Measurements from ENCODE around the gene ALAD.

The ALAD gene

GRCh38 chr9:113410207-113410864 lies 9.3 kb upstream of the ALAD start, which contains the start of the genes C9orf43 and POLE3:
Gene C9orf43, plus strand, starts transcription at chr9:113410747. Its CDS starts 2,747 bp downstream, at chr9:113413494.
Gene POLE3, minus strand, starts transcription at chr9:113410675. Its CDS starts 382 bp downstream, at chr9:113410293.
- Histone ChIP-seq H3K9me2 (replicated peaks; ENCODE audit: control insufficient read depth, low read length) (no peaks in the 10 kb centered on the region), H3K27ac (ENCODE audit: low read depth, low read length) (peak within 1 kb of the TSS; percentile 92), H3K4me3 (ENCODE audit: low read length) (peak within 1 kb of the TSS; percentile 96), H3K36me3 (ENCODE audit: control insufficient read depth, low read length) (peaks cover 35% of the 10 kb centered on the region), H3K4me2 (ENCODE audit: low read length) (peak within 1 kb of the TSS; percentile 90), H3K27me3 (ENCODE audit: control insufficient read depth, low read length) (no peaks in the 10 kb centered on the region), H3F3A (ENCODE audit: control insufficient read depth, insufficient read depth) (peaks cover 25% of the 10 kb centered on the region), H4K20me1 (ENCODE audit: control insufficient read depth, insufficient read depth, low read depth, low read length) (no peaks in the 10 kb centered on the region), H3K4me1 (ENCODE audit: control insufficient read depth, low read length) (peaks cover 31% of the 10 kb centered on the region), H3K9me3 (ENCODE audit: control insufficient read depth, insufficient read depth, low read length) (no peaks in the 10 kb centered on the region), H3K79me2 (ENCODE audit: control insufficient read depth, low read length) (peaks cover 36% of the 10 kb centered on the region)
- TF ChIP-seq EZH2phosphoT487 (IDR thresholded peaks at IDR 0.05; ENCODE audit: borderline replicate concordance, low read length): no peak
- TF ChIP-seq, protein P1, sequence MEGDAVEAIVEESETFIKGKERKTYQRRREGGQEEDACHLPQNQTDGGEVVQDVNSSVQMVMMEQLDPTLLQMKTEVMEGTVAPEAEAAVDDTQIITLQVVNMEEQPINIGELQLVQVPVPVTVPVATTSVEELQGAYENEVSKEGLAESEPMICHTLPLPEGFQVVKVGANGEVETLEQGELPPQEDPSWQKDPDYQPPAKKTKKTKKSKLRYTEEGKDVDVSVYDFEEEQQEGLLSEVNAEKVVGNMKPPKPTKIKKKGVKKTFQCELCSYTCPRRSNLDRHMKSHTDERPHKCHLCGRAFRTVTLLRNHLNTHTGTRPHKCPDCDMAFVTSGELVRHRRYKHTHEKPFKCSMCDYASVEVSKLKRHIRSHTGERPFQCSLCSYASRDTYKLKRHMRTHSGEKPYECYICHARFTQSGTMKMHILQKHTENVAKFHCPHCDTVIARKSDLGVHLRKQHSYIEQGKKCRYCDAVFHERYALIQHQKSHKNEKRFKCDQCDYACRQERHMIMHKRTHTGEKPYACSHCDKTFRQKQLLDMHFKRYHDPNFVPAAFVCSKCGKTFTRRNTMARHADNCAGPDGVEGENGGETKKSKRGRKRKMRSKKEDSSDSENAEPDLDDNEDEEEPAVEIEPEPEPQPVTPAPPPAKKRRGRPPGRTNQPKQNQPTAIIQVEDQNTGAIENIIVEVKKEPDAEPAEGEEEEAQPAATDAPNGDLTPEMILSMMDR (IDR thresholded peaks at IDR 0.05; ENCODE audit: low read depth, low read length, poor library complexity, severe bottlenecking): no peak

- H3K79me2 ChIP-seq (ENCODE audit: control insufficient read depth, low read length): peaks cover 36% of the 10 kb centered on the region
- peaks cover 25% of the 10 kb centered on the region for H3F3A ChIP-seq (ENCODE audit: control insufficient read depth, insufficient read depth)
- peak overlapping the region; percentile 90 for H3K4me2 ChIP-seq (ENCODE audit: low read length)
- peak overlapping the region; percentile 96 for H3K4me3 ChIP-seq (ENCODE audit: low read length)
- H3K27ac ChIP-seq (ENCODE audit: low read depth, low read length): peak overlapping the region; percentile 92
- H3K27me3 ChIP-seq (ENCODE audit: control insufficient read depth, low read length): no peaks in the 10 kb centered on the region
- no peaks in the 10 kb centered on the region for H3K9me2 ChIP-seq (replicated peaks; ENCODE audit: control insufficient read depth, low read length)
- TF ChIP-seq, protein P1 (IDR thresholded peaks at IDR 0.05; ENCODE audit: low read depth, low read length, poor library complexity, severe bottlenecking): no peak
- no peak for TF ChIP-seq EZH2phosphoT487 (IDR thresholded peaks at IDR 0.05; ENCODE audit: borderline replicate concordance, low read length)
- no peaks in the 10 kb centered on the region for H3K9me3 ChIP-seq (ENCODE audit: control insufficient read depth, insufficient read depth, low read length)
- peaks cover 31% of the 10 kb centered on the region for H3K4me1 ChIP-seq (ENCODE audit: control insufficient read depth, low read length)
- no peaks in the 10 kb centered on the region for H4K20me1 ChIP-seq (ENCODE audit: control insufficient read depth, insufficient read depth, low read depth, low read length)
- H3K36me3 ChIP-seq (ENCODE audit: control insufficient read depth, low read length): peaks cover 35% of the 10 kb centered on the region
Measured at GRCh38 chr9:113409883-113410206, 8.8 kb upstream of the ALAD start.

DNA sequence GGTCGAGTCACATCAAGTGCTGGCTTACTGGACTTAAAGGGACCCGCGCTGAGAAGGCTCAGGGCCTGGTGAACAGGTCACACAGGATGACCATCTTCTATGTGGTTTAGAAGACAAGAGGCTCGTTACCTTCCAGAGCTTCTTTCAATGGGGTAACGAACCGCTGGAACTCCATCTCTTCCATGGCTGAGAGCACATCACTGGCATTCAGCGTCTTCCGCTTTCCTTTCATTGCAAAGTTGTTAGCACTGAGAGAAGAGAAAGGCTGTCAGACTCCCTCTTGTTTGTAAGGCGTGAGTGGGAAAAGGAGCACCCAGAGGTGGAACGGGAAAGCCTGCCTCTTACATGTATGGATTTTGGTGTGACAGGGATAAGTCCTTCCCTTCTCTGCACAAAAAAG lies 8.4 kb upstream of the ALAD start:
- H3K4me1 ChIP-seq (ENCODE audit: control insufficient read depth, low read length): peaks cover 31% of the 10 kb centered on the region
- H3K27me3 ChIP-seq (ENCODE audit: control insufficient read depth, low read length): no peaks in the 10 kb centered on the region
- H3K79me2 ChIP-seq (ENCODE audit: control insufficient read depth, low read length): peaks cover 36% of the 10 kb centered on the region
- H3K9me2 ChIP-seq (replicated peaks; ENCODE audit: control insufficient read depth, low read length): no peaks in the 10 kb centered on the region
- no peaks in the 10 kb centered on the region for H3K9me3 ChIP-seq (ENCODE audit: control insufficient read depth, insufficient read depth, low read length)
- peak overlapping the region; percentile 90 for H3K4me2 ChIP-seq (ENCODE audit: low read length)
- peaks cover 35% of the 10 kb centered on the region for H3K36me3 ChIP-seq (ENCODE audit: control insufficient read depth, low read length)
- H3K4me3 ChIP-seq (ENCODE audit: low read length): peak overlapping the region; percentile 96
- TF ChIP-seq, protein P1 (IDR thresholded peaks at IDR 0.05; ENCODE audit: low read depth, low read length, poor library complexity, severe bottlenecking): no peak
- no peak for TF ChIP-seq EZH2phosphoT487 (IDR thresholded peaks at IDR 0.05; ENCODE audit: borderline replicate concordance, low read length)
- peak overlapping the region; percentile 92 for H3K27ac ChIP-seq (ENCODE audit: low read depth, low read length)
- H4K20me1 ChIP-seq (ENCODE audit: control insufficient read depth, insufficient read depth, low read depth, low read length): no peaks in the 10 kb centered on the region
- peaks cover 25% of the 10 kb centered on the region for H3F3A ChIP-seq (ENCODE audit: control insufficient read depth, insufficient read depth)

Data from DOHH2 (cell line).